H9 (cell line): ENCODE data around the gene RBM46. TPM values are rescaled to one million over a fixed set of nuclear protein-coding genes. Genes with fewer than 3 reads are reported as not detected.
A peak's percentile ranks its signal among the peaks of the same experiment; 100 is the strongest.

Experiments
- DNase-seq: peaks from one replicate; pipeline ENCODE4 v3.0.0-alpha.2; 2017
- H2AFZ ChIP-seq: one replicate; pipeline ENCODE4 v1.6.1; 2013; ENCODE audit warnings: mild to moderate bottlenecking, low read length, control low read depth, moderate library complexity
- H2AK5ac ChIP-seq: 2 replicates; pipeline ENCODE4 v1.6.1; 2013; ENCODE audit warnings: low read length, control low read depth, mixed read lengths; ENCODE audit not compliant: insufficient read length
- H2BK120ac ChIP-seq: one replicate; pipeline ENCODE4 v1.6.1; 2013; ENCODE audit warnings: low read depth, mild to moderate bottlenecking, low read length, control low read depth, inconsistent platforms; ENCODE audit not compliant: poor library complexity, severe bottlenecking
- H2BK12ac ChIP-seq: 2 replicates; pipeline ENCODE4 v1.6.1; 2013; ENCODE audit warnings: low read length, control low read depth, mixed read lengths, low read depth; ENCODE audit not compliant: insufficient read length
- H2BK15ac ChIP-seq: 2 replicates; pipeline ENCODE4 v1.6.1; 2013; ENCODE audit warnings: low read depth, low read length, control low read depth
- H2BK20ac ChIP-seq: one replicate; pipeline ENCODE4 v1.6.1; 2013; ENCODE audit warnings: low read depth, mild to moderate bottlenecking, low read length, control low read depth, inconsistent platforms; ENCODE audit not compliant: poor library complexity, severe bottlenecking
- H2BK5ac ChIP-seq: 2 replicates; pipeline ENCODE4 v1.6.1; 2013; ENCODE audit warnings: low read length, control low read depth, mixed read lengths; ENCODE audit not compliant: insufficient read length
- H3K14ac ChIP-seq: 2 replicates; pipeline ENCODE4 v1.6.1; 2013; ENCODE audit warnings: low read length, control low read depth; ENCODE audit not compliant: insufficient read depth
- H3K18ac ChIP-seq: 2 replicates; pipeline ENCODE4 v1.6.1; 2013; ENCODE audit warnings: low read depth, mild to moderate bottlenecking, mixed read lengths, low read length, control low read depth; ENCODE audit not compliant: insufficient read length
- H3K23ac ChIP-seq: 2 replicates; pipeline ENCODE4 v1.6.1; 2013; ENCODE audit warnings: low read length, control low read depth, mixed read lengths, low read depth; ENCODE audit not compliant: insufficient read length
- H3K23me2 ChIP-seq: 2 replicates; pipeline ENCODE4 v1.6.1; 2013; ENCODE audit warnings: low read depth, mild to moderate bottlenecking, mixed read lengths, low read length, control low read depth; ENCODE audit not compliant: insufficient read length, poor library complexity, severe bottlenecking
- H3K27ac ChIP-seq: 2 replicates; pipeline ENCODE4 v1.5.1; 2013; ENCODE audit warnings: low read length, control low read depth, mixed read lengths, low read depth; ENCODE audit not compliant: insufficient read length
- H3K27me3 ChIP-seq: 2 replicates; pipeline ENCODE4 v1.6.1; 2013; ENCODE audit warnings: low read length, control low read depth, inconsistent platforms; ENCODE audit not compliant: insufficient read depth
- H3K4ac ChIP-seq: 2 replicates; pipeline ENCODE4 v1.6.1; 2013; ENCODE audit warnings: low read depth, mild to moderate bottlenecking, control low read depth, inconsistent platforms, low read length, moderate library complexity
- H3K4me1 ChIP-seq: 2 replicates; pipeline ENCODE4 v1.6.1; 2013; ENCODE audit warnings: low read length, control low read depth, inconsistent platforms; ENCODE audit not compliant: insufficient read depth
- H3K4me2 ChIP-seq: 2 replicates; pipeline ENCODE4 v1.6.1; 2013; ENCODE audit warnings: low read length, control low read depth, mixed read lengths; ENCODE audit not compliant: insufficient read length, insufficient read depth
- H3K56ac ChIP-seq: 2 replicates; pipeline ENCODE4 v1.6.1; 2013; ENCODE audit warnings: low read depth, mild to moderate bottlenecking, mixed read lengths, low read length, control low read depth; ENCODE audit not compliant: insufficient read length
- H3K79me1 ChIP-seq: 2 replicates; pipeline ENCODE4 v1.6.1; 2013; ENCODE audit warnings: low read depth, mild to moderate bottlenecking, moderate library complexity, low read length, control low read depth, inconsistent platforms; ENCODE audit not compliant: insufficient read depth, poor library complexity, severe bottlenecking
- H3K79me2 ChIP-seq: 2 replicates; pipeline ENCODE4 v1.6.1; 2013; ENCODE audit warnings: low read length, control low read depth, inconsistent platforms; ENCODE audit not compliant: insufficient read depth
- H3K9ac ChIP-seq: 2 replicates; pipeline ENCODE4 v1.6.1; 2013; ENCODE audit warnings: low read length, control low read depth, mixed read lengths; ENCODE audit not compliant: insufficient read length; ENCODE audit errors: extremely low read depth
- H3K9me3 ChIP-seq: one replicate; pipeline ENCODE4 v1.6.1; 2013; ENCODE audit warnings: low read depth, low read length, inconsistent platforms; ENCODE audit not compliant: control insufficient read depth
- H3T11ph ChIP-seq: one replicate; pipeline ENCODE4 v1.6.1; 2013; ENCODE audit warnings: mild to moderate bottlenecking, low read length, control low read depth, inconsistent platforms
- H4K20me1 ChIP-seq: one replicate; pipeline ENCODE4 v1.6.1; 2013; ENCODE audit not compliant: control insufficient read depth, insufficient read length, insufficient read depth
- H4K5ac ChIP-seq: 2 replicates; pipeline ENCODE4 v1.6.1; 2013; ENCODE audit warnings: low read depth, mild to moderate bottlenecking, mixed read lengths, low read length, control low read depth; ENCODE audit not compliant: insufficient read length
- H4K8ac ChIP-seq: replicated peaks from 2 replicates; pipeline ENCODE4 v1.6.1; 2013; ENCODE audit warnings: low read length, control low read depth, mixed read lengths, low read depth; ENCODE audit not compliant: insufficient read length
- H4K91ac ChIP-seq: 2 replicates; pipeline ENCODE4 v1.6.1; 2013; ENCODE audit warnings: low read depth, mild to moderate bottlenecking, moderate library complexity, mixed read lengths, low read length, control low read depth; ENCODE audit not compliant: insufficient read length
- H3K27ac Mint-ChIP-seq, 3 experiments: 2 replicates in 2 of 3; 3 replicates in 1 of 3; pipeline ENCODE4 v1.8.0; 2020 to 2021; ENCODE audit warnings: mixed read lengths in 3 of 3, mild to moderate bottlenecking in 1 of 3, moderate library complexity in 1 of 3
- H3K27me3 Mint-ChIP-seq: 2 replicates; pipeline ENCODE4 v1.8.0; 2021; ENCODE audit warnings: low read depth, mild to moderate bottlenecking, moderate library complexity, mixed read lengths
- H3K36me3 Mint-ChIP-seq, 3 experiments: 2 replicates in 2 of 3; 3 replicates in 1 of 3; pipeline ENCODE4 v1.8.0; 2020 to 2021; ENCODE audit warnings: low read depth in 3 of 3, mixed read lengths in 3 of 3; ENCODE audit not compliant: insufficient read depth in 1 of 3
- H3K4me1 Mint-ChIP-seq, 2 experiments: 2 replicates each; pipeline ENCODE4 v1.8.0; 2020; ENCODE audit warnings: mixed read lengths in 2 of 2
- H3K4me3 Mint-ChIP-seq, 2 experiments: 2 replicates in 1 of 2; 3 replicates in 1 of 2; pipeline ENCODE4 v1.8.0; 2020 to 2021; ENCODE audit warnings: mild to moderate bottlenecking in 2 of 2, mixed read lengths in 2 of 2, moderate library complexity in 1 of 2
- H3K9me3 Mint-ChIP-seq, 2 experiments: 2 replicates in 1 of 2; 3 replicates in 1 of 2; pipeline ENCODE4 v1.8.0; 2020; ENCODE audit warnings: mild to moderate bottlenecking in 2 of 2, mixed read lengths in 2 of 2, moderate library complexity in 1 of 2
- total RNA-seq: library from RNA; stranded (reverse); gene quantifications from 2 replicates; pipeline ENCODE4 v1.2.1, GENCODE V29; 2021
- TF ChIP-seq, protein P1 (sequence below): fragments of 200-600 bp; sonication (generic); conservative IDR thresholded peaks from 3 replicates; pipeline ENCODE4 v1.8.0; 2021; ENCODE audit warnings: antibody characterized with exemption, mild to moderate bottlenecking

The RBM46 gene
- total RNA-seq, 1 experiment from 2014 or later: 0.17 TPM

DNA sequence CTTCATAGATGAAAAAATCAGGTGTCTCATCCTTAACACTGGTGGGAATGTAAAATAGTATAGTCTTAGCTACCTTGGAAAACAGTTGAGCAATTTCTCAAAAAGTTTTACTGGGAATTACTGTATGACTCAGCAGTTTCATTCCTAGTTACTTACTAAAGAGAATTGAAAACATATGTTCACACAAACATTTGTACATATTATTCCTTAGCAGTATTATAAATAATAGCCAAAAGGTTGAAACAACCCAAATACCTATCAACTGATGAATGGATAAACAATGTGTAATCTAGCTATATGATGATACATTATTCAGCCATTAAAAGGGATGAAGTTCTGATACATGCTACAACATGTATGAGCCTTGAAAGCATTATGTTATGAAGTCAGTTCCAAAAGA is 41.7 kb downstream of the RBM46 start:
- Histone ChIP-seq H2BK120ac (no peak overlapping the region), H4K8ac (no peak overlapping the region), H3K4me2 (no peak overlapping the region), H3K14ac (no peak overlapping the region), H2AFZ (no peak overlapping the region), H3K27me3 (no peaks in the 10 kb centered on the region), H4K91ac (no peak overlapping the region), H3K4ac (no peak overlapping the region), H2BK20ac (no peak overlapping the region), H2BK15ac (no peak overlapping the region), H4K5ac (no peak overlapping the region), H3K79me2 (no peaks in the 10 kb centered on the region), H3K9ac (no peak overlapping the region), H3K9me3 (no peaks in the 10 kb centered on the region), H3K23me2 (no peaks in the 10 kb centered on the region), H4K20me1 (no peaks in the 10 kb centered on the region), H3K79me1 (no peaks in the 10 kb centered on the region), H2BK5ac (no peak overlapping the region), H3K56ac (no peak overlapping the region), H2BK12ac (no peak overlapping the region), H2AK5ac (no peak overlapping the region), H3T11ph (no peak overlapping the region), H3K23ac (no peak overlapping the region), H3K18ac (no peak overlapping the region), H3K4me1 (no peaks in the 10 kb centered on the region), H3K27ac (no peak overlapping the region)
- peaks cover 6 to 10% of the 10 kb centered on the region in 2 experiments; a peak in 4 of 5 replicates for H3K9me3 Mint-ChIP-seq
- H3K27ac Mint-ChIP-seq: 0 out of 7 replicates have a peak overlapping the region, but pooled peaks of 1 of the 3 experiments have one; percentile 4
- no peak for DNase-seq
- peaks cover 0 to 14% (median 3%) of the 10 kb centered on the region in 3 experiments; a peak in 2 of 7 replicates for H3K36me3 Mint-ChIP-seq
- TF ChIP-seq, protein P1, sequence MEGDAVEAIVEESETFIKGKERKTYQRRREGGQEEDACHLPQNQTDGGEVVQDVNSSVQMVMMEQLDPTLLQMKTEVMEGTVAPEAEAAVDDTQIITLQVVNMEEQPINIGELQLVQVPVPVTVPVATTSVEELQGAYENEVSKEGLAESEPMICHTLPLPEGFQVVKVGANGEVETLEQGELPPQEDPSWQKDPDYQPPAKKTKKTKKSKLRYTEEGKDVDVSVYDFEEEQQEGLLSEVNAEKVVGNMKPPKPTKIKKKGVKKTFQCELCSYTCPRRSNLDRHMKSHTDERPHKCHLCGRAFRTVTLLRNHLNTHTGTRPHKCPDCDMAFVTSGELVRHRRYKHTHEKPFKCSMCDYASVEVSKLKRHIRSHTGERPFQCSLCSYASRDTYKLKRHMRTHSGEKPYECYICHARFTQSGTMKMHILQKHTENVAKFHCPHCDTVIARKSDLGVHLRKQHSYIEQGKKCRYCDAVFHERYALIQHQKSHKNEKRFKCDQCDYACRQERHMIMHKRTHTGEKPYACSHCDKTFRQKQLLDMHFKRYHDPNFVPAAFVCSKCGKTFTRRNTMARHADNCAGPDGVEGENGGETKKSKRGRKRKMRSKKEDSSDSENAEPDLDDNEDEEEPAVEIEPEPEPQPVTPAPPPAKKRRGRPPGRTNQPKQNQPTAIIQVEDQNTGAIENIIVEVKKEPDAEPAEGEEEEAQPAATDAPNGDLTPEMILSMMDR: no peak
- no peaks in the 10 kb centered on the region for H3K4me1 Mint-ChIP-seq
- H3K4me3 Mint-ChIP-seq: no peak overlapping the region
- no peaks in the 10 kb centered on the region for H3K27me3 Mint-ChIP-seq
